K562 (cell line): ENCODE measurements around the gene GEMIN8. TPM values are rescaled to one million over a fixed set of nuclear protein-coding genes. Genes with fewer than 3 reads are reported as not detected.

Experiments
- ATAC-seq: fragments of 200-7000 bp; cut with Tn5 transposase; 3 replicates; pipeline ENCODE4 v1.9.1; 2020; ENCODE audit warnings: moderate library complexity
- BruUV-seq: library from RNA; stranded (reverse); fragments of 400-500 nt; replicated peaks from 2 replicates; lab custom pipeline; 2021; lab: Mats Ljungman, UMichigan
- CTCF ChIA-PET: fragments of 300-600 bp; formaldehyde crosslinking; extraction: SDS; loops from one replicate; lab custom pipeline; 2021; ENCODE audit warnings: low intra/inter-chr PET ratio; lab: Yijun Ruan, JAX
- POLR2A ChIA-PET: fragments of 300-600, 350-650 bp; sonication (Branson Sonifier 250); formaldehyde crosslinking; extraction: SDS; loops from one replicate; lab custom pipeline; 2021; ENCODE audit warnings: antibody characterized with exemption, inconsistent platforms; lab: Yijun Ruan, JAX
- DNase-seq, 4 experiments: peaks; one replicate each; pipeline versions ENCODE4 v3.0.0 to v3.0.0-alpha.2; 2011 to 2018; ENCODE audit warnings: low spot score in 3 of 4, mixed read lengths in 3 of 4; ENCODE audit errors: extremely low read depth in 1 of 4
- FAIRE-seq: peaks from 2 replicates; lab custom pipeline; 2011; peaks lifted over from hg19 to GRCh38; lab: Jason Lieb, UNC
- H2AFZ ChIP-seq: 2 replicates; pipeline ENCODE4 v1.6.0; 2011; ENCODE audit warnings: low read depth, low read length, control low read depth, inconsistent platforms
- H3K27ac ChIP-seq: fragments of 200-600 bp; 3 replicates; pipeline ENCODE4 v1.8.0; 2011; ENCODE audit warnings: low read depth, mild to moderate bottlenecking, control low read depth, inconsistent platforms, low read length, moderate library complexity, mixed read lengths; ENCODE audit errors: extremely low read depth
- H3K27me3 ChIP-seq, 2 experiments: fragments of 300-600 bp in 1 of 2; 2 replicates in 1 of 2; 3 replicates in 1 of 2; pipeline versions ENCODE4 v1.6.0 to v1.8.0; 2011; ENCODE audit warnings: inconsistent platforms in 2 of 2, low read length in 2 of 2, mild to moderate bottlenecking in 1 of 2, mixed read lengths in 1 of 2, moderate library complexity in 1 of 2; ENCODE audit not compliant: control insufficient read depth in 2 of 2, insufficient read depth in 2 of 2
- H3K36me3 ChIP-seq: fragments of 300-600 bp; 3 replicates; pipeline ENCODE4 v1.8.0; 2011; ENCODE audit warnings: mild to moderate bottlenecking, low read length, inconsistent platforms; ENCODE audit not compliant: control insufficient read depth, insufficient read depth
- H3K4me1 ChIP-seq, 2 experiments: fragments of 200-600 bp in 1 of 2; replicated peaks in 1 of 2; 2 replicates in 1 of 2; 3 replicates in 1 of 2; pipeline versions ENCODE4 v1.5.1 to v1.8.0; 2011; ENCODE audit warnings: inconsistent platforms in 2 of 2, low read length in 2 of 2, mild to moderate bottlenecking in 1 of 2, mixed read lengths in 1 of 2, moderate library complexity in 1 of 2; ENCODE audit not compliant: control insufficient read depth in 2 of 2, insufficient read depth in 2 of 2
- H3K4me2 ChIP-seq: 2 replicates; pipeline ENCODE4 v1.6.1; 2011; ENCODE audit warnings: low read length, control low read depth, inconsistent platforms, mixed read lengths; ENCODE audit not compliant: insufficient read depth
- H3K4me3 ChIP-seq: fragments of 200-600 bp; sonication (generic), shearing (Covaris generic); 2 replicates; pipeline ENCODE4 v1.5.1; 2016; ENCODE audit warnings: control low read depth, inconsistent platforms
- H3K79me2 ChIP-seq: fragments of 200-600 bp; 3 replicates; pipeline ENCODE4 v1.8.0; 2011; ENCODE audit warnings: low read length, inconsistent platforms; ENCODE audit not compliant: control insufficient read depth, insufficient read depth
- H3K9ac ChIP-seq, 2 experiments: 2 replicates each; pipeline versions ENCODE4 v1.6.0 to v1.6.1; 2011; ENCODE audit warnings: low read depth in 2 of 2, low read length in 2 of 2, control low read depth in 1 of 2, inconsistent platforms in 1 of 2, mild to moderate bottlenecking in 1 of 2, mixed read lengths in 1 of 2; ENCODE audit not compliant: insufficient read depth in 1 of 2
- H3K9me1 ChIP-seq: one replicate; pipeline ENCODE4 v1.6.0; 2011; ENCODE audit warnings: inconsistent platforms, mild to moderate bottlenecking, low read length, moderate library complexity; ENCODE audit not compliant: control insufficient read depth, insufficient read depth
- H3K9me3 ChIP-seq: replicated peaks from 2 replicates; pipeline ENCODE4 v1.5.1; 2011; ENCODE audit warnings: low read depth, low read length, inconsistent platforms; ENCODE audit not compliant: control insufficient read depth, insufficient read depth
- H4K20me1 ChIP-seq: replicated peaks from 2 replicates; pipeline ENCODE4 v1.6.1; 2011; ENCODE audit warnings: low read length, inconsistent platforms, mixed read lengths; ENCODE audit not compliant: control insufficient read depth, insufficient read depth
- BRD4 ChIP-seq: fragments of 200-600 bp; sonication (generic); IDR thresholded peaks from 2 replicates; pipeline ENCODE4 v1.6.1; 2017; ENCODE audit warnings: inconsistent platforms
- CREB1 ChIP-seq, 2 experiments: sonication (generic) in 1 of 2; formaldehyde crosslinking in 1 of 2; IDR thresholded peaks; 2 replicates each; pipeline versions ENCODE4 v1.6.1 to v1.8.0; 2012 to 2022; ENCODE audit warnings: inconsistent platforms in 1 of 2, mild to moderate bottlenecking in 1 of 2, missing genetic modification reagents in 1 of 2, moderate library complexity in 1 of 2
- DEAF1 ChIP-seq: fragments of 450-650 bp; formaldehyde crosslinking; IDR thresholded peaks from 2 replicates; pipeline ENCODE4 v1.4.0; 2020; ENCODE audit warnings: mild to moderate bottlenecking, moderate library complexity
- EP300 ChIP-seq: IDR thresholded peaks from 2 replicates; pipeline ENCODE4 v1.6.1; 2012; ENCODE audit warnings: low read length, improper control_type of control experiment
- GATA2 ChIP-seq: sonication (generic); formaldehyde crosslinking; IDR thresholded peaks from 2 replicates; pipeline ENCODE4 v1.4.0; 2020; ENCODE audit warnings: mild to moderate bottlenecking, missing genetic modification reagents
- MAFF ChIP-seq: IDR thresholded peaks from 2 replicates; pipeline ENCODE4 v1.6.1; 2012; ENCODE audit warnings: low read length, improper control_type of control experiment
- NR2C1 ChIP-seq, 2 experiments: fragments of 450-650 bp; IDR thresholded peaks; 2 replicates each; pipeline ENCODE4 v1.6.1; 2017; ENCODE audit warnings: mild to moderate bottlenecking in 2 of 2, antibody characterized with exemption in 1 of 2, inconsistent platforms in 1 of 2, missing compliant biosample characterization in 1 of 2, missing genetic modification characterization in 1 of 2
- POLR3G ChIP-seq: IDR thresholded peaks from 2 replicates; pipeline ENCODE4 v1.6.1; 2011; ENCODE audit not compliant: insufficient read length, insufficient replicate concordance; ENCODE audit errors: extremely low read depth
- STAT5B ChIP-seq: fragments of 250-450 bp; sonication (Bioruptor Pico); IDR thresholded peaks from 2 replicates; pipeline ENCODE4 v1.8.0; 2021; ENCODE audit warnings: mild to moderate bottlenecking, inconsistent platforms
- ZBTB7A ChIP-seq: IDR thresholded peaks from 2 replicates; pipeline ENCODE4 v1.6.1; 2011; ENCODE audit warnings: low read depth, mild to moderate bottlenecking, low read length, moderate library complexity, borderline replicate concordance; ENCODE audit not compliant: control insufficient read depth
- ZFP36 ChIP-seq: fragments of 150-350 bp; IDR thresholded peaks from 2 replicates; pipeline ENCODE4 v1.6.1; 2018; ENCODE audit warnings: low read length, low read depth; ENCODE audit not compliant: partially characterized antibody
- ZNF12 ChIP-seq: sonication (generic); formaldehyde crosslinking; IDR thresholded peaks from 2 replicates; pipeline ENCODE4 v1.4.0; 2020; ENCODE audit warnings: mild to moderate bottlenecking, missing genetic modification reagents
- ZNF133 ChIP-seq: fragments of 250-450 bp; sonication (Bioruptor Pico); IDR thresholded peaks from 2 replicates; pipeline ENCODE4 v1.4.0; 2020; ENCODE audit warnings: mild to moderate bottlenecking
- ZNF232 ChIP-seq: sonication (generic); formaldehyde crosslinking; IDR thresholded peaks from 2 replicates; pipeline ENCODE4 v1.8.0; 2022; ENCODE audit warnings: mild to moderate bottlenecking, missing genetic modification reagents
- ZNF551 ChIP-seq: fragments of 250-450 bp; sonication (Bioruptor Pico); IDR thresholded peaks from 2 replicates; pipeline ENCODE4 v1.5.0; 2021; ENCODE audit warnings: mild to moderate bottlenecking, moderate library complexity
- ZNF561 ChIP-seq: fragments of 450-650 bp; formaldehyde crosslinking; conservative IDR thresholded peaks from 2 replicates; pipeline ENCODE4 v1.4.0; 2020; ENCODE audit warnings: mild to moderate bottlenecking, moderate library complexity
- WGBS: fragments of 100-300 bp; shearing (Covaris generic); methylation state at CpG from one replicate; pipeline ENCODE4 v1.1.6; 2016; ENCODE audit warnings: low coverage, mixed read lengths; ENCODE audit not compliant: insufficient coverage; ENCODE audit errors: missing lambda C conversion rate; 5-methylcytosine and 5-hydroxymethylcytosine counted together
- in situ Hi-C: fragments of 300-500 bp; cut with MboI; formaldehyde crosslinking; loops from 4 replicates; pipeline ENCODE4 v1.15.0; 2018; ENCODE audit warnings: inconsistent platforms, mixed read lengths
- intact Hi-C: fragments of 100-400 bp; cut with micrococcal nuclease; formaldehyde crosslinking; loops from 2 replicates; pipeline ENCODE4 v1.14.2; 2022
- polyA plus RNA-seq, 8 experiments: library from polyadenylated mRNA; depleted of rRNA in 4 of 8; stranded (reverse) in 5 of 8; unstranded in 3 of 8; fragments of >200 nt; fragmentation: Nextera tagmentation in 2 of 8; fragmentation: Illumina TruSeq in 1 of 8; extraction: Ambion mirVana in 2 of 8; extraction: Trizol in 1 of 8; gene quantifications; 2 replicates each; pipeline versions ENCODE4 v1.2.1 to v1.2.3, GENCODE V29; 2011 to 2014; ENCODE audit warnings: inconsistent platforms in 1 of 8, missing spikeins in 1 of 8
- total RNA-seq, 7 experiments: library from RNA; depleted of rRNA in 6 of 7; stranded (reverse); fragments of >200 nt in 6 of 7; fragmentation: Illumina TruSeq in 2 of 7; extraction: Trizol in 2 of 7; gene quantifications; 2 replicates each; pipeline versions ENCODE4 v1.2.1 to v1.2.3, GENCODE V29; 2011 to 2021; ENCODE audit warnings: low replicate concordance in 1 of 7
- TF ChIP-seq, protein P1 (sequence below): IDR thresholded peaks from 2 replicates; pipeline ENCODE4 v1.6.1; 2014; ENCODE audit warnings: antibody characterized with exemption
- TF ChIP-seq, protein P2 (sequence below): fragments of 450-650 bp; IDR thresholded peaks from 2 replicates; pipeline ENCODE4 v1.6.1; 2016

Gene GEMIN8
- total and polyA plus RNA-seq, 9 of the 15 experiments (the other 6 are each of a cell fraction or from before 2014, with no cell fraction given), result 10.9 to 29.1 (median 16.9) TPM

DNA sequence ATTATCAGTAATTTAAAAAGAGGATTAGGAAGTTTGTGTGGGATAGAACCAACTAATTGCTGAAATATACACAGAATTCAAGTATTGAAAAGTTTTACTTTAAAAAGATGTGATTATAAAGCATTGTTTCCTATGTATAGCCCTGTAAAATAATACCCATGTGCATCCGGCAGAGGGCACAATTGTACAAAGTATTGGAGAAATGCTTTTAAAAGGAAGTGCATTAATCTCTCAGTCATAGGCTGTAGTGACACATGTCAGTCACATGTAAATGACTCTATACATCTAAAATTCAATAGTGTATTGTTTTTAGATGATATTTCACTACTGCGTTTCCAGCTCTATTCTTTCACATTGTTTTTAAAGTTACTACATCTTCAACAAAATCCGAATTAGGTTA is 9.7 kb upstream of the GEMIN8 start:
- CTCF ChIA-PET, result interaction anchor here (0.6 to 1.6 kb wide), 4 partner anchors 179 to 1204 kb away, joined by 3 to 9 read pairs (median 3); no protein-coding TSS in a partner anchor
- 11% methylated on average over 3 of the region's 3 CpGs for WGBS
- peak; percentile 72 for FAIRE-seq
- no peaks in the 10 kb centered on the region for H3K36me3 ChIP-seq
- no peak overlapping the region for H3K4me3 ChIP-seq
- no peaks in the 10 kb centered on the region for H3K9me1 ChIP-seq
- DNase-seq, result peak; percentile 47 to 73 (median 51)
- H3K27me3 ChIP-seq, result peaks cover 0 to 5% of the 10 kb centered on the region in 2 experiments; a peak in 1 of 5 replicates
- H3K9me3 ChIP-seq, result no peaks in the 10 kb centered on the region
- no peak overlapping the region for H3K27ac ChIP-seq
- intact Hi-C loops (loop anchor here (1.0 to 10.0 kb wide), 4 partner anchors 55 to 1425 kb away; partner anchors contain the start of gene GLRA2), in situ Hi-C loops (loop anchor here (10.0 kb wide), 1 partner anchor 275 kb away; no protein-coding TSS in a partner anchor)
- no peak overlapping the region for H2AFZ ChIP-seq
- no peak overlapping the region for H3K4me2 ChIP-seq
- H4K20me1 ChIP-seq, result no peaks in the 10 kb centered on the region
- no TSS peak for BruUV-seq
- ATAC-seq, result peak; percentile 84
- no peak overlapping the region for H3K9ac ChIP-seq
- POLR2A ChIA-PET, result no interaction called here
- H3K79me2 ChIP-seq, result no peaks in the 10 kb centered on the region
- H3K4me1 ChIP-seq, result no peaks in the 10 kb centered on the region; a peak in 1 of 5 replicates
- TF ChIP-seq ZFP36 (peak; percentile 64), EP300 (peak; percentile 93), ZNF561 (CRISPR knock-in tag) (no peak), NR2C1 (IDR thresholded peaks at IDR 0.05) (no peak), NR2C1 (tag; IDR thresholded peaks at IDR 0.05) (no peak), ZNF12 (CRISPR knock-in tag) (no peak), STAT5B (no peak), GATA2 (CRISPR knock-in tag) (no peak), CREB1 (IDR thresholded peaks at IDR 0.05) (no peak), CREB1 (CRISPR knock-in tag; IDR thresholded peaks at IDR 0.05) (no peak), ZNF551 (CRISPR knock-in tag) (no peak), BRD4 (no peak), POLR3G (no peak), ZNF133 (CRISPR knock-in tag) (no peak), ZNF232 (CRISPR knock-in tag) (no peak), DEAF1 (CRISPR knock-in tag) (peak; percentile 74), MAFF (no peak), ZBTB7A (no peak)
- TF ChIP-seq, protein P1, sequence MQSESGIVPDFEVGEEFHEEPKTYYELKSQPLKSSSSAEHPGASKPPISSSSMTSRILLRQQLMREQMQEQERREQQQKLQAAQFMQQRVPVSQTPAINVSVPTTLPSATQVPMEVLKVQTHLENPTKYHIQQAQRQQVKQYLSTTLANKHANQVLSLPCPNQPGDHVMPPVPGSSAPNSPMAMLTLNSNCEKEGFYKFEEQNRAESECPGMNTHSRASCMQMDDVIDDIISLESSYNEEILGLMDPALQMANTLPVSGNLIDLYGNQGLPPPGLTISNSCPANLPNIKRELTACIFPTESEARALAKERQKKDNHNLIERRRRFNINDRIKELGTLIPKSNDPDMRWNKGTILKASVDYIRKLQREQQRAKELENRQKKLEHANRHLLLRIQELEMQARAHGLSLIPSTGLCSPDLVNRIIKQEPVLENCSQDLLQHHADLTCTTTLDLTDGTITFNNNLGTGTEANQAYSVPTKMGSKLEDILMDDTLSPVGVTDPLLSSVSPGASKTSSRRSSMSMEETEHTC, result no peak
- TF ChIP-seq, protein P2, sequence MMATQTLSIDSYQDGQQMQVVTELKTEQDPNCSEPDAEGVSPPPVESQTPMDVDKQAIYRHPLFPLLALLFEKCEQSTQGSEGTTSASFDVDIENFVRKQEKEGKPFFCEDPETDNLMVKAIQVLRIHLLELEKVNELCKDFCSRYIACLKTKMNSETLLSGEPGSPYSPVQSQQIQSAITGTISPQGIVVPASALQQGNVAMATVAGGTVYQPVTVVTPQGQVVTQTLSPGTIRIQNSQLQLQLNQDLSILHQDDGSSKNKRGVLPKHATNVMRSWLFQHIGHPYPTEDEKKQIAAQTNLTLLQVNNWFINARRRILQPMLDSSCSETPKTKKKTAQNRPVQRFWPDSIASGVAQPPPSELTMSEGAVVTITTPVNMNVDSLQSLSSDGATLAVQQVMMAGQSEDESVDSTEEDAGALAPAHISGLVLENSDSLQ, result peak; percentile 97
